A549 (cell line): ENCODE data around the gene GJB2. TPM values are rescaled to one million over a fixed set of nuclear protein-coding genes. Genes with fewer than 3 reads are reported as not detected.

Source experiments
- ATAC-seq, 2 experiments: fragments of 200-7000 bp in 1 of 2; fragments of >200 bp in 1 of 2; cut with Nextera tagmentation in 1 of 2; cut with Tn5 transposase in 1 of 2; 3 replicates each; pipeline versions ENCODE4 v1.8.0 to v1.9.1; 2018 to 2020; ENCODE audit warnings: mild to moderate bottlenecking in 1 of 2, moderate library complexity in 1 of 2
- CTCF ChIA-PET: fragments of 300-600 bp; sonication (Branson Sonifier 250); formaldehyde crosslinking; extraction: SDS; loops from one replicate; lab custom pipeline; 2021; ENCODE audit warnings: antibody characterized with exemption, inconsistent platforms; lab: Yijun Ruan, JAX
- POLR2A ChIA-PET: fragments of 350-600 bp; formaldehyde crosslinking; extraction: SDS; loops from one replicate; lab custom pipeline; 2021; ENCODE audit warnings: antibody characterized with exemption, inconsistent platforms; lab: Yijun Ruan, JAX
- DNase-seq, 2 experiments: peaks; one replicate each; pipeline versions ENCODE4 v3.0.0 to v3.0.0-alpha.2; 2011 to 2016; ENCODE audit warnings: low read depth in 1 of 2, low spot score in 1 of 2
- FAIRE-seq: peaks from 2 replicates; lab custom pipeline; 2011; peaks lifted over from hg19 to GRCh38; lab: Jason Lieb, UNC
- H3K27ac ChIP-seq, 2 experiments: fragments of >200 bp; sonication (Bioruptor Twin); formaldehyde crosslinking; 3 replicates each; pipeline ENCODE4 v1.5.1; 2016 to 2017
- H3K4me1 ChIP-seq: fragments of >200 bp; sonication (Bioruptor Twin); formaldehyde crosslinking; 3 replicates; pipeline ENCODE4 v1.6.1; 2016
- H3K4me2 ChIP-seq: fragments of >200 bp; sonication (Bioruptor Twin); formaldehyde crosslinking; 3 replicates; pipeline ENCODE4 v1.6.1; 2016
- H3K4me3 ChIP-seq: fragments of >200 bp; sonication (Bioruptor Twin); formaldehyde crosslinking; 3 replicates; pipeline ENCODE4 v1.5.1; 2016
- H3K9me3 ChIP-seq: fragments of >200 bp; sonication (Bioruptor Twin); formaldehyde crosslinking; 3 replicates; pipeline ENCODE4 v1.6.1; 2016
- BCL3 ChIP-seq: fragments of >200 bp; sonication (Bioruptor Twin); formaldehyde crosslinking; IDR thresholded peaks from 3 replicates; pipeline ENCODE4 v1.6.1; 2016
- BHLHE40 ChIP-seq: IDR thresholded peaks from 2 replicates; pipeline ENCODE4 v1.6.1; 2012; ENCODE audit warnings: low read depth, low read length, inconsistent platforms
- ELK1 ChIP-seq: fragments of 150-350 bp; IDR thresholded peaks from 2 replicates; pipeline ENCODE4 v1.6.1; 2014; ENCODE audit warnings: low read depth, mild to moderate bottlenecking, low read length
- GATA3 ChIP-seq: IDR thresholded peaks from 2 replicates; pipeline ENCODE4 v1.6.1; 2012; ENCODE audit warnings: borderline replicate concordance
- HOXA7 ChIP-seq: fragments of 250-450 bp; sonication (Bioruptor Pico); IDR thresholded peaks from 2 replicates; pipeline ENCODE4 v1.5.0; 2020; ENCODE audit warnings: mild to moderate bottlenecking, moderate library complexity
- HOXB13 ChIP-seq: fragments of 250-450 bp; sonication (Bioruptor Pico); IDR thresholded peaks from 2 replicates; pipeline ENCODE4 v1.5.0; 2020; ENCODE audit warnings: low read depth, mild to moderate bottlenecking, moderate library complexity
- JUNB ChIP-seq: fragments of >200 bp; sonication (Bioruptor Twin); formaldehyde crosslinking; IDR thresholded peaks from 2 replicates; pipeline ENCODE4 v1.6.1; 2016
- KDM1A ChIP-seq: fragments of 200-600 bp; sonication (generic); IDR thresholded peaks from 2 replicates; pipeline ENCODE4 v1.6.1; 2016; ENCODE audit warnings: low read depth, mild to moderate bottlenecking
- KDM5A ChIP-seq: fragments of 200-600 bp; sonication (generic); IDR thresholded peaks from 2 replicates; pipeline ENCODE4 v1.6.1; 2016; ENCODE audit warnings: antibody characterized with exemption, mild to moderate bottlenecking
- MYC ChIP-seq: IDR thresholded peaks from 2 replicates; pipeline ENCODE4 v1.6.1; 2012; ENCODE audit warnings: mild to moderate bottlenecking, inconsistent platforms, low read length, improper control_type of control experiment, borderline replicate concordance
- POLR2AphosphoS2 ChIP-seq: conservative IDR thresholded peaks from 2 replicates; pipeline ENCODE4 v1.6.1; 2012; ENCODE audit warnings: low read length, improper control_type of control experiment, inconsistent platforms
- TFCP2L1 ChIP-seq: fragments of 250-450 bp; sonication (Bioruptor Pico); IDR thresholded peaks from 2 replicates; pipeline ENCODE4 v1.5.0; 2021; ENCODE audit warnings: mild to moderate bottlenecking
- USF2 ChIP-seq: fragments of 450-650 bp; IDR thresholded peaks from 2 replicates; pipeline ENCODE4 v1.6.1; 2014; ENCODE audit warnings: antibody characterized with exemption
- ZFP36 ChIP-seq: fragments of 450-650 bp; IDR thresholded peaks from 2 replicates; pipeline ENCODE4 v1.6.1; 2014; ENCODE audit warnings: borderline replicate concordance; ENCODE audit not compliant: partially characterized antibody
- ZNF302 ChIP-seq: fragments of 250-450 bp; sonication (Bioruptor Pico); IDR thresholded peaks from 2 replicates; pipeline ENCODE4 v1.9.0; 2021; ENCODE audit warnings: inconsistent platforms, mild to moderate bottlenecking, moderate library complexity
- WGBS: methylation state at CpG from one replicate; pipeline ENCODE4 v1.1.6; 2017; ENCODE audit errors: missing lambda C conversion rate; 5-methylcytosine and 5-hydroxymethylcytosine counted together
- polyA plus RNA-seq, 4 experiments: library from polyadenylated mRNA; depleted of rRNA in 3 of 4; stranded (reverse); fragments of >200 nt; fragmentation: RNase III in 1 of 4; extraction: RNeasy Plus Mini Kit Qiagen cat#74134 plus additional on column Dnase treatment in 1 of 4; gene quantifications; 2 replicates in 3 of 4; 3 replicates in 1 of 4; pipeline ENCODE4 v1.2.3, GENCODE V29; 2011 to 2017
- TF ChIP-seq, protein P1 (sequence below): fragments of >200 bp; sonication (Bioruptor Twin); formaldehyde crosslinking; IDR thresholded peaks from 3 replicates; pipeline ENCODE4 v1.5.1; 2016
- TF ChIP-seq, protein P2 (sequence below): fragments of >200 bp; sonication (Bioruptor Twin); formaldehyde crosslinking; IDR thresholded peaks from 2 replicates; pipeline ENCODE4 v1.6.1; 2016
- TF ChIP-seq, protein P3 (sequence below): fragments of 200-600 bp; sonication (generic); IDR thresholded peaks from 2 replicates; pipeline ENCODE4 v1.6.1; 2016; ENCODE audit warnings: antibody characterized with exemption, mild to moderate bottlenecking, moderate library complexity

The GJB2 gene
- polyA plus RNA-seq, 2 of the 4 experiments (the other 2 are of a cell fraction) = 0.40 to 0.66 TPM

- peak overlapping the region in 1 of 2 experiments; percentile 71; a peak in 2 of 6 replicates for H3K27ac ChIP-seq
- no peak for ATAC-seq
- no peaks in the 10 kb centered on the region for H3K4me1 ChIP-seq
- no peak for TF ChIP-seq HOXA7 (CRISPR knock-in tag)
- TF ChIP-seq, all 56 proteins: peak for 0
- DNase-seq (no peak), FAIRE-seq (no peak)
- Histone ChIP-seq H3K4me2 (peak overlapping the region; percentile 90), H3K9me3 (no peaks in the 10 kb centered on the region), H3K4me3 (peak overlapping the region; percentile 47)
- ChIA-PET CTCF (no interaction called here), POLR2A (no interaction called here)
- WGBS = 79% methylated on average over 25 of the region's 30 CpGs
These were observed 38.4 kb upstream of the GJB2 start for GRCh38 chr13:20230913-20231838.

DNA sequence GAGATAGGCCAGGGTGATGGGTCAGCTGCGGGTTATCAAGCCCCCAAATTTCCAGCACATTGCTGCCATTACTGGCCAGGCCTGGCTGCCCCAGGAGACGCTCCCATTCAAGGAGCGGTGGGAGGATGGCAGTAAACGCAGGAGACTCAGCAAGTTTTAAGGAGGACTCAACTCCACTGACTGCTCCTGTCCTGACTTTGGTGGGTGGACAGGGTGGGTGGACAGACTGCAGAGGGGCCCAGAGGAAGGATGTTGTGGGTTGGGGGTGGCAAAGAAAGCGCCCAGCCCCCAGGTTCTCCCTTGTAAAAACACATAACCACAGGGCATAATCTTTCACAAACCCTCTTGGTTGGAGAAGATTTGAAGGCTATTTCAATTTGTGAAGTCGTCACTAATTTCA, 35.0 kb upstream of the GJB2 start:
- Histone ChIP-seq H3K4me1 (no peaks in the 10 kb centered on the region), H3K9me3 (no peaks in the 10 kb centered on the region), H3K4me2 (no peak overlapping the region)
- FAIRE-seq (no peak), DNase-seq (no peak), ATAC-seq (no peak)
- POLR2A ChIA-PET = interaction anchor here (1.1 kb wide), 1 partner anchor 364 kb away, joined by 3 read pairs; the partner anchor contains the start of gene ZMYM5
- no peak for TF ChIP-seq GATA3
- no peak for TF ChIP-seq HOXB13
- TF ChIP-seq ZNF302 = no peak
- no peak for TF ChIP-seq POLR2AphosphoS2
- TF ChIP-seq USF2 = no peak
- TF ChIP-seq ELK1 = no peak
- TF ChIP-seq, protein P1, sequence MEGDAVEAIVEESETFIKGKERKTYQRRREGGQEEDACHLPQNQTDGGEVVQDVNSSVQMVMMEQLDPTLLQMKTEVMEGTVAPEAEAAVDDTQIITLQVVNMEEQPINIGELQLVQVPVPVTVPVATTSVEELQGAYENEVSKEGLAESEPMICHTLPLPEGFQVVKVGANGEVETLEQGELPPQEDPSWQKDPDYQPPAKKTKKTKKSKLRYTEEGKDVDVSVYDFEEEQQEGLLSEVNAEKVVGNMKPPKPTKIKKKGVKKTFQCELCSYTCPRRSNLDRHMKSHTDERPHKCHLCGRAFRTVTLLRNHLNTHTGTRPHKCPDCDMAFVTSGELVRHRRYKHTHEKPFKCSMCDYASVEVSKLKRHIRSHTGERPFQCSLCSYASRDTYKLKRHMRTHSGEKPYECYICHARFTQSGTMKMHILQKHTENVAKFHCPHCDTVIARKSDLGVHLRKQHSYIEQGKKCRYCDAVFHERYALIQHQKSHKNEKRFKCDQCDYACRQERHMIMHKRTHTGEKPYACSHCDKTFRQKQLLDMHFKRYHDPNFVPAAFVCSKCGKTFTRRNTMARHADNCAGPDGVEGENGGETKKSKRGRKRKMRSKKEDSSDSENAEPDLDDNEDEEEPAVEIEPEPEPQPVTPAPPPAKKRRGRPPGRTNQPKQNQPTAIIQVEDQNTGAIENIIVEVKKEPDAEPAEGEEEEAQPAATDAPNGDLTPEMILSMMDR = no peak
- TF ChIP-seq BCL3 = no peak
- TF ChIP-seq, protein P2, sequence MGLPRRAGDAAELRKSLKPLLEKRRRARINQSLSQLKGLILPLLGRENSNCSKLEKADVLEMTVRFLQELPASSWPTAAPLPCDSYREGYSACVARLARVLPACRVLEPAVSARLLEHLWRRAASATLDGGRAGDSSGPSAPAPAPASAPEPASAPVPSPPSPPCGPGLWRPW = no peak
- no peak for TF ChIP-seq ZFP36
- TF ChIP-seq MYC = no peak
- TF ChIP-seq, protein P3, sequence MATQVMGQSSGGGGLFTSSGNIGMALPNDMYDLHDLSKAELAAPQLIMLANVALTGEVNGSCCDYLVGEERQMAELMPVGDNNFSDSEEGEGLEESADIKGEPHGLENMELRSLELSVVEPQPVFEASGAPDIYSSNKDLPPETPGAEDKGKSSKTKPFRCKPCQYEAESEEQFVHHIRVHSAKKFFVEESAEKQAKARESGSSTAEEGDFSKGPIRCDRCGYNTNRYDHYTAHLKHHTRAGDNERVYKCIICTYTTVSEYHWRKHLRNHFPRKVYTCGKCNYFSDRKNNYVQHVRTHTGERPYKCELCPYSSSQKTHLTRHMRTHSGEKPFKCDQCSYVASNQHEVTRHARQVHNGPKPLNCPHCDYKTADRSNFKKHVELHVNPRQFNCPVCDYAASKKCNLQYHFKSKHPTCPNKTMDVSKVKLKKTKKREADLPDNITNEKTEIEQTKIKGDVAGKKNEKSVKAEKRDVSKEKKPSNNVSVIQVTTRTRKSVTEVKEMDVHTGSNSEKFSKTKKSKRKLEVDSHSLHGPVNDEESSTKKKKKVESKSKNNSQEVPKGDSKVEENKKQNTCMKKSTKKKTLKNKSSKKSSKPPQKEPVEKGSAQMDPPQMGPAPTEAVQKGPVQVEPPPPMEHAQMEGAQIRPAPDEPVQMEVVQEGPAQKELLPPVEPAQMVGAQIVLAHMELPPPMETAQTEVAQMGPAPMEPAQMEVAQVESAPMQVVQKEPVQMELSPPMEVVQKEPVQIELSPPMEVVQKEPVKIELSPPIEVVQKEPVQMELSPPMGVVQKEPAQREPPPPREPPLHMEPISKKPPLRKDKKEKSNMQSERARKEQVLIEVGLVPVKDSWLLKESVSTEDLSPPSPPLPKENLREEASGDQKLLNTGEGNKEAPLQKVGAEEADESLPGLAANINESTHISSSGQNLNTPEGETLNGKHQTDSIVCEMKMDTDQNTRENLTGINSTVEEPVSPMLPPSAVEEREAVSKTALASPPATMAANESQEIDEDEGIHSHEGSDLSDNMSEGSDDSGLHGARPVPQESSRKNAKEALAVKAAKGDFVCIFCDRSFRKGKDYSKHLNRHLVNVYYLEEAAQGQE = no peak
- TF ChIP-seq KDM1A = no peak
- no peak for TF ChIP-seq TFCP2L1 (CRISPR knock-in tag)
- TF ChIP-seq BHLHE40 = no peak
- no peak for TF ChIP-seq KDM5A
- TF ChIP-seq JUNB = no peak
- TF ChIP-seq, all 56 proteins: peak for 0
- H3K4me3 ChIP-seq = no peak overlapping the region
- H3K27ac ChIP-seq = no peak overlapping the region
- 42% methylated on average over 5 of the region's 6 CpGs for WGBS
- CTCF ChIA-PET = interaction anchor here (0.9 to 1.4 kb wide), 3 partner anchors 9 to 30 kb away, joined by 3 to 4 read pairs (median 3); no protein-coding TSS in a partner anchor
